ENCODE results near the gene EML3. TPM values are rescaled to one million over a fixed set of nuclear protein-coding genes. Genes with fewer than 3 reads are reported as not detected.
"Not testable (repeated sequence)": the region's sequence is repeated elsewhere in the genome, so short reads cannot be mapped to it uniquely, and the experiment has no call there.

Gene EML3
- total RNA-seq, 1 donor from 2014 or later = 64.9 TPM

GRCh38 chr11:62569611-62570010 lies 43.0 kb downstream of the EML3 start:
- ATAC-seq = no peak

DNA sequence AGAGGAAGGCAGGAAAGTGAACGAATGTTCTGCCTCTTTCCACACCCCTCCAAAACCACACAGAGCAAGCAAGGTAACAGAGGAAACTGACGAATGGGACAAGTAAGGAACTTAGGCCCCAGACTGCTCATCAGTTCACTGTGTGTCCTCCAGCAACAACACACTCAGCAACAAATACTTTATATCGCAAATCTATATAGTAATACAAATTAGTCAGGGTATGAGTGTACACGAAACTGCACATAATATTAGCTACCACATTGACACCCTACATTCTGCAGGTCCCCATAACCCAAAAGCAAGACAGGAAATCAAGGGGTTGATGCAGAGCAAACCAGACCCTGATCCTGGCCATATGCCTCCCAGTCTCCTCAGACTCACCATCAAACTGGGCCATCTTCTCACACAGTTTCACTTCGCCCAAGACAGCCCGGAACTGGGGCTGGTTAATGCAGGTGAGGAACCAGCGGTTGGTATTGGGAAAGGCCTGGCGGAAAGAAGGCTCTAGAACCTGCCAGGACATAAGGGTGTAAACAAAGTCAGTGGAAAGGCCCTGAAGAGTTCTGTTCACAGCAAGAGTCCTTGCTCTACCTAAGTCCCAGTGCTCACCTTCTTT lies 45.4 kb downstream of the EML3 start:
- ATAC-seq = no peak

DNA sequence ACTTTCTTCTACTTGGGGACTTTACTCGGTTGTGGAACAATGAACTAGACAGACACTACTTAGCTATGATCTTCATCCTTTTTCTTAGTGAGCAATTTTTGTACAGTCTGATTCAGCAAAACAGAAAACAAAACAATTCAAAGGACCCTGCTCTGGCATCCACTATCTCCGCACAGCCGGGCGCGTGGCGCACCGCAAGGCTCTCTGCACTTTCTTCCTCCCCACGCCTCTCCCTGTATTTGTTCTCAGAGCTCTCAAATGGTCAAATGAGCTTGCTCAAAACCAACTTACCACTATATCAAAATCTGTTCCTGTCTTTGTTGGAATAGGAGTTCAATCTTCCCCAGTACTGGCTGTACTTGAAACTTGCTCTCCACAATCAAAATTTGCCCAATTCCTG lies 46.3 kb downstream of the EML3 start:
- ATAC-seq = no peak

- no peak for ATAC-seq
These were observed 47.3 kb downstream of the EML3 start for GRCh38 chr11:62565100-62565802.

DNA sequence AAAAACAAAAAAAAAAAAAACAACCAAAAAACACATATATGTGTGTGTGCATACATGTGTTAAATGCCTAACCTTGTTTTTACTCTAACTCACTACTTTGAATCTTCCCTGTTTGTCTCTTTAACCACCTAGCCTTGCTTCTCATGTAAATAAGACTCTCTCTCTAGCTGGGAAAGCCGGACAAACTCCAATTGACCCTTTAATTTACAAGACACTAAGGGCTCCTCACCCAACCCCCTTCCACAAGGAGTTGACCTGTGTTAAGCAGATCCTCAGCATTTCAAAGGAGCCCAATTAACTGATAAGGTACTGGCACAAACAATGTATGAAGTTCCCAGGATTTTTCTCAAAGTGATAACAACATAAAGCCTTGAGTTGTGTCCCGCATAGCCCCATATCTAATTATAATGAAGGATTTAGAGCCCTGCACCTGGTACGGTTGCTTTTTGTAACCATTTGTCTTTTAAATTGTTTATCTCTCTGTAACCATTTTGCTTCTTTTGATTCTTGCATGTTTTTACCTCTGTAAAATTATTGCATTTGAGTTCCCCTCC lies 50.8 kb downstream of the EML3 start:
- not testable (repeated sequence) for ATAC-seq

DNA sequence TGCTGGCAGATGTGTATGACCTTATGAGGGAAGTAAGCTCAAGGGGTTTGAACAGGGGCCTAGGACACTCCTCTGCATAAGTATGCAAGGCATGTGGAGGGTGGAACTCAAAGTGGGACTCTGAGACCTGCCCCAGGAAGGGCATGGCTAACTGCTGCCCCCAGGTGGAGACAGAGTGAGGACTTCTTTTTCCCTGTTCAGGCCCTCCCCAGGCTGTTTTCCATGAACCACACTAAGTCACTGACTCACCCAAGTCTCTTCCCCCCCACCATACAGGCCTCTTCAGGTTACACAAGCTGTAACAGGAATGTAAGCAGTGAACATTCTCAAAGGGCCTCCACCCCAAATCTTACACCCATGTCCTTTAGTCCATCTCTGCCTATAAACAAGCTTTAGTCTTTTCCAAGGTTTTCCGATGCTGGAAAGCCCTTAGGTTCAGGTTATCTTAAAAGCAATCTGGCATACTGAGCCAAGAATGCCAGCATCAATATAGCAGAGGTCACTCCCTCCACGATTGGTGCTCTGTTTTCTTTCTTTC lies 51.9 kb downstream of the EML3 start:
- ATAC-seq = peak; percentile 89

GRCh38 chr11:62559626-62560025 lies 52.9 kb downstream of the EML3 start:
- ATAC-seq = not testable (repeated sequence)

DNA sequence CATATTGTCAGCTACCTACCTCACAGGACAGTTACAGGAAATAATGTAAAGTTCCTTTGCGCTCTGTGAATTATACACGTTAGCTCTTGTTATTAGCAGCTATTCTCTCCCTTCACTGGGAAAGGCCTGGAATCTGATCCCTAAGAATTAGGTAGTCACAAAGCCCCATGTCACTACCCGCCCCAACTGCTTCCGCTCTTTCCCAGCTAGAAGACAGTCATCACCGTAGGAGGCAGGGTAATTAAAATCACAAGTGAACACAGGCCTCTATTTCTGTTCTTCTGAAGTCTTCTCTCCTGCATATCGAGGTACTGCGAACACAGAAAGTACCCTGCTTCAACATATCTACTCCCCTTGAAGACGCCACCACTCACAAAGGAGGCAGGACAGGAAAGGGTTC lies 53.4 kb downstream of the EML3 start:
- ATAC-seq = no peak

DNA sequence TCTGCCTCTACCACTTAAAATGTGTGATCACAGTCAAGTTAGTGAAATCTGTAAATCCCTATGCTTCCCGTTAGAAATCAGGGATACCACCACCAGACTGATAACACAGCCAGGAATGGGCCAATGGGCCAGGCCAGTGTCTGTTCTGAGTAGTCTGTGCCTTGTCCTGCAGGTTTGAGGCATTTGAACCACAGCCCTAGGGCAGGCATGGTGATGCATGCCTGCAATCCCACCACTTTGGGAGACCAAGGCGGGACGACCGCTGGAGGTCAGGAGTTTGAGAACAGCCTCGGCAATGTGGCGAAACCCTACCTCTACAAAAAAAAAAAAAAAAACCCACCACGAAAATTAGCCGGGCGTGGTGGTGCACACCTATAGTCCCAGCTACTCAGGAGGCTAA lies 53.9 kb downstream of the EML3 start:
- no peak for ATAC-seq

GRCh38 chr11:62556875-62557631 lies 55.5 kb downstream of the EML3 start:
- no peak for ATAC-seq

DNA sequence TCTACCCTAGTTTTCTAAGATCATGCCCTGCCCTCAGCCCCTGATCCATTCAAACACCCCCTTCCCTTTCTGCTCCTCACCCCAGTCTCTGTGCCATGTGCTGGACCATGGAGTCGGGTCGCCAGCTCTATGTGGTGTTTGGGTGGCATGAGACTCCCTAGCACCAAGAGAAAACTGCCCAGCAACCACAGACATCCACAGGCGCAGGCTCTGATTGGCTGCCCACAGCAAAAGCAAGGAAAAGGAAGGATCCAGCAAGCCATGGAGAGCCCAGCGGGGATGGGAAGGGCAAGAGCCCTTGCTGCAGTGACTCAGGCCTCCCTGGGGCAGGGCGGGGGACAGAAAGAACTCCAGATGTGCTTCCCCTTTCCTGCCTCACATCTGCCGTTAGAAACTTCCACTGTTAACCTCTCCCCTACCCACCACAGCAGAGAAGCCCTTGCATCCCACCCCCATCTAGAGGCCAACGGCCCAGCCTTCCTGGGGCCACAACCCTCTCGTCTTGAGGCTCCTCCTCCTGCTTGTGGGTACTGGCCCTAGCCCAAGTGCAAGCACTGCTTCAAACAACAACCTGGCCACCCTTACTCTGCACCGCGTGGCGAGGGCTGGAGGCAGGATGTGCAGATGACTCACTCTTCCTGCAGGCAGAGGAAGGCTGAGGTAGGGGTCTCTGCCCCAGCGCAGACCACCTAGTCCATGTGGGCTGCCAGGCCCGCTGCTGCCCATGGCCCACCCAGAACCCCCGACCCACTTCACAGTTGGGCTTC lies 56.3 kb downstream of the EML3 start:
- ATAC-seq = peak; percentile 60

DNA sequence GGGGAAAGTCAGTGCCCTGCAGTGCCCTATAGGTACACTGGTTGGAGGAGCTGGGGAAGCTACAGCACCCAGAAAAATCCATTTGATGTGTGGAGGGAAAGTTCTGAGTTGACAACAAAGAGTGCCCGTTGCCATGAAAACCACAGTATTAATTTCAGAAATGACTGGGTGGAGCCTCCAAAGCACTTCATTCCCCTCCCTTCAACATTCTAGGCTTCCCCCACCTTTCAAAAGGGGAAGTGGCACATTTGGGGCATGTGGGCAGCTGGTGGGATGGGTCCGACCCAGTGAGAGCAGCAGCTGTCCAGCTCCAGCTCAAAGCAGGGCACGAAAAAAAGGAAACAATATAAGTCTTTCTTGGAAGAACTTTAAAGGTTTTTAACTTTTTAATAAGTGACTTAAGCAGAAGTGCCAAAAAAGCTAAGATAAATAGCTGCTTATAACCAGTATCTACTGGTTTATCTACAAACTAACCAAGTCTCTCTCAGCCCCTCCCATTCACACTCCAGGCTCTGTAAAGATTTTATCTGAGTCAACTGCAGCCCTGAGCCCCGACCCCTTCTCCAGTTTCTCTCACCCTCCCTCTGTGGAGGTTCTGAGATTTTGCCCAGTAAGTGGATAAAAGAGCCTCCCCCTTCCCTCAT lies 57.0 kb downstream of the EML3 start:
- ATAC-seq = no peak

GRCh38 chr11:62554387-62555167 lies 58.0 kb downstream of the EML3 start:
- peak; percentile 0 for ATAC-seq

GRCh38 chr11:62553839-62554361 lies 58.7 kb downstream of the EML3 start:
- peak; percentile 74 for ATAC-seq

GRCh38 chr11:62553080-62553838 lies 59.3 kb downstream of the EML3 start:
- peak; percentile 71 for ATAC-seq

GRCh38 chr11:62552485-62553079 lies 60.0 kb downstream of the EML3 start:
- peak; percentile 29 for ATAC-seq

Data from esophagus mucosa (tissue), 1 donor.